ENCODE measurements around the gene EPAS1.

DNA sequence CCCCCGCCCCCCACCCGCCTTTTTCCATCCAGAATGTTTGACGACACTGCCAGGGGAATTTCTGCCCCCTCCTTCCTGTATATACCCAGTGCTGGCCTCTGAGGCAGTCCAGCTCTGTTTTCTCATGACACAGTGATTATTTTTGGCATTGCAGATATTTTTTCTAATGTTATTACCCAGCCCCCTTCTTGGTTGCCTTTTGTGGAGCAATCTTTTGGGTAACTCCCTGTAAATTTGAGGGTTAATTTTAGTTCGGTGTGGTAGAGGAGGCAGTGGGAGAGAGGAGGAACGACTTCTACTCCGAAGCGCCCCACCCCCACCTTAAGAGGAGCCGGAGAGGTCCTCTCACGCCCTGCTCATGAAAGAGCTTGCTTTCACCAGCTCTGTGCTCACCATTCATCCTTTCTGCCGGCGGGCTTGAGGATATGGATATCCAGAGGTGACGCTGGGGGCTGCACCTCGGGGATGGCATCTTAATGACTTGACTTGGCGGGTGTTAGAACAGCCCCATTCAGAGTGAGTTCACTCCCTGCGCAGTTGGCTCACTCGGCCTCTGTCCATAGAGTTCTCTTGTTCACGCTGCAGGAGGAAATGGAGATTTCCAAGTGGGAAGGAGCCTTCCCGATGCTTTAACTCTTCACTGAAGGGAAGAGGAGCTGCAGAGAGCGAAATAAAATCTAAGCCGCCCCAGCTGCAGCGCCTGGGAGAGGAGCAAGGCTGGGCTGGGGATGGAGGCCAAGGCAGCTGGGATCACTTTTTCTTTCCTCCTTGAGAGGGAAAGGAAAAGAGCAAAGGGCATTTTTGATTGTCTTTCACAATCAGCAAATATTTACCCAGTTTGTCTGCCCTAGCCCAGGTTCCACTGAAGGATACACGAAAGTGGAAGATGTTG lies 38.4 kb downstream of the EPAS1 start:
- no peak for TF ChIP-seq CTCF (IDR thresholded peaks at IDR 0.05; ENCODE audit: control extremely low read depth in 1 of 3, insufficient read depth in 1 of 3, low read depth in 1 of 3, low read length in 3 of 3)
- TF ChIP-seq KDM1A (IDR thresholded peaks at IDR 0.05; ENCODE audit: borderline replicate concordance, low read length), result no peak
- TF ChIP-seq EZH2 (IDR thresholded peaks at IDR 0.05; ENCODE audit: low read depth, low read length, severe bottlenecking), result no peak
- TF ChIP-seq POLR2A (IDR thresholded peaks at IDR 0.05; ENCODE audit: control extremely low read depth in 1 of 2, low read depth in 2 of 2, low read length in 2 of 2), result no peak
- TF ChIP-seq CBX8 (IDR thresholded peaks at IDR 0.05; ENCODE audit: borderline replicate concordance, low read depth, low read length), result no peak
- TF ChIP-seq ATF2 (IDR thresholded peaks at IDR 0.05; ENCODE audit: low read length), result no peak
- no peak for TF ChIP-seq SIX5 (IDR thresholded peaks at IDR 0.05; ENCODE audit: low read depth, low read length)
- no peak for TF ChIP-seq POLR2AphosphoS5 (IDR thresholded peaks at IDR 0.05; ENCODE audit: low read depth, low read length)
- TF ChIP-seq JUN (IDR thresholded peaks at IDR 0.05; ENCODE audit: low read depth, low read length), result no peak
